GM04503 (cell line): Measurements from ENCODE around the gene KIAA0930.
A peak's percentile ranks its signal among the peaks of the same experiment; 100 is the strongest.

Source experiments
- DNase-seq: peaks from one replicate; pipeline ENCODE4 v3.0.0-alpha.2; 2012; ENCODE audit warnings: low read depth

KIAA0930 gene

DNA sequence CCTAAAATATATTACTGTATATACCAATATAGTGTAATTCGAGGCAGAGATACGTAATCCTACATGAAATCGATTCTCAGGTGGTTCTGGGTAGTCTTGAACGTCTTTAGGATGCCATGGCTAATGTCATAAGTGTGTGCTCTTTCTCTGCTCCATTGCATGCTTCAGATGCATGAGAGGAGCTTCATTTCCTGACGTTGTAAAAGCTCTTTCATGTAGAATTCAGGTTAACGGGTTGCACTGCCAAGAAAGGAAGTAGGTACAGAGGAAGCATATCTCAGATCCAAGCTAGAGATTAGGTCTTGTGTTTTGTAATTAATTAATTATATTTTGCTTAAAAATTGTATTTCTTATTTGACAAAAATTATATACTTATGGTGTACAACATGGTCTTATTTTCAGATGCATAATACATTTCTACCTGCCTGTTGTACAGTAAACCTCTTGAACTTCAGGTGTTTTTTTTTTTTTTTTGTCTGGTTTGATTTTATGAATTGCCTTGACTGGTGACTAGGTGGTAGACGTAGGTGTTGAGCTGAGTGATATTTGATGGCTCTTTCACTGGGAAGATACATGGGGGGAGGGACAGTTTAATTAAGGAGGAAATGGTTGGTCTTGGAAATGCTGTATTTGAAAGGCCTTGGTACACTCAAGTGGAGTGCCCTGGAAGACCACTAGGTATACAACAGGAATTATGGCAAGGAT is 67.7 kb downstream of the KIAA0930 start:
- no peak for DNase-seq

DNA sequence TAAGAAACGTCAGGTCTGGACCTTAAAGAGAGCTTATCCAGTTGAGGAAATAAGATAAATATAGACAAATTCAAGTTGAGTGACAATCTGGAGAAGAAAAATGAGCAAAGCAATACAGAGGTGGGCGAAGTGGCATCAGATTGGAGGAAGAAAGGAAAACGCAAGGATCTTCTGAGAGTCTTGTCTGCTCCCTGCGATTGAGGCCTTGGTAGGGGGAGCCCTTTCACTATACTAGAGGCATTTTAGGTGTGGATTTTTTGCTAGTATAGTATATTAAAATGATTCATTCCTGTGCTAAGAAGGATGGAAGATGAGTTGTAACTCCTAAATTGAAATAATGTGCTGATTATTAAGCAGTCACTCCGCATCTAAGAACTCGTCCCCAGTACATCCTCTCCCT is 68.9 kb downstream of the KIAA0930 start:
- DNase-seq: no peak

DNA sequence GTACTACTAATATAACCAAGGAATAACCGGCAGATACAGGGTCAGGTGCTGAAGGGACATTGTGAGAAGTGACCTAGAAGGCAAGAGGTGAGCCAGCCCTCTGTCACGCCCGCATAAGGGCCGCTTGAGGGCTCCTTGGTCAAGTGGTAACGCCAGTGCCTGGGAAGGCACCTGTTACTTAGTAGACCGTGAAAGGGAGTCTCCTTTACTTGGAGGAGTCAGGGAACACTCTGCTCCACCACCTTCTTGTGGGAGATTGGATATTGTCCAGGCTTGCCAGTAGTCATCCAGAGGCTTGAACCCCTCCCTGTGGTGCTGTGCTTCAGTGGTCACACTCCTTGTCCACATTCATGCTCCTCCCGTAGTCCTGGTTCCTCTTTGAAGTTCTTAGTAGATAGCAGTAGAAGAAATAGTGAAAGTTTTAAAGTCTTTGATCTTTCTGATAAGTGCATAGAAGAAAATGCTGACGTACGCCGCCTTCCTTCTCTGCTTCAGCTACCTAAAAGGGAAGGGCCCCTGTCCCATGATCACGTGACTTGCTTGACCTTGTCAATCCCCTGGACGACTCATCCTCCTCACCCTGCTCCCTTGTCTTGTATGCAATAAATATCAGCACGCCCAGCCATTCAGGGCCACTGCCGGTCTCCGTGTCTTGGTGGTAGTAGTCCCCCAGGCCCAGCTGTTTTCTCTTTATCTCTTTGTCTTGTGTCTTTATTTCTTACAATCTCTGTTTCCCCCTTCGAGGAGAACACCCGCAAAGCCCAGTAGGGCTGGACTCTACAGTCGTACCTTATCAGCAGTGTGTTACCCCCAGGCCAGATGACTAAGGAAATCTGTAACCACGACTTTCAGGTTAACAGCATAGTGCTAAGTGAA is 70.9 kb downstream of the KIAA0930 start:
- no peak for DNase-seq

GRCh38 chr22:45166932-45167331 is 73.8 kb downstream of the KIAA0930 start:
- no peak for DNase-seq

- no peak for DNase-seq
Observed at GRCh38 chr22:45164270-45165088, 76.2 kb downstream of the KIAA0930 start.

- peak; percentile 70 for DNase-seq
Observed at GRCh38 chr22:45163451-45164269, 77.0 kb downstream of the KIAA0930 start, which contains the start of gene NUP50. TSS of gene NUP50 (plus strand) at chr22:45163925. CDS start at chr22:45168178, 4,253 bp downstream.

GRCh38 chr22:45163099-45163450 is 77.6 kb downstream of the KIAA0930 start:
- DNase-seq: no peak

- DNase-seq: no peak
Observed at GRCh38 chr22:45162531-45162930, 78.2 kb downstream of the KIAA0930 start.

DNA sequence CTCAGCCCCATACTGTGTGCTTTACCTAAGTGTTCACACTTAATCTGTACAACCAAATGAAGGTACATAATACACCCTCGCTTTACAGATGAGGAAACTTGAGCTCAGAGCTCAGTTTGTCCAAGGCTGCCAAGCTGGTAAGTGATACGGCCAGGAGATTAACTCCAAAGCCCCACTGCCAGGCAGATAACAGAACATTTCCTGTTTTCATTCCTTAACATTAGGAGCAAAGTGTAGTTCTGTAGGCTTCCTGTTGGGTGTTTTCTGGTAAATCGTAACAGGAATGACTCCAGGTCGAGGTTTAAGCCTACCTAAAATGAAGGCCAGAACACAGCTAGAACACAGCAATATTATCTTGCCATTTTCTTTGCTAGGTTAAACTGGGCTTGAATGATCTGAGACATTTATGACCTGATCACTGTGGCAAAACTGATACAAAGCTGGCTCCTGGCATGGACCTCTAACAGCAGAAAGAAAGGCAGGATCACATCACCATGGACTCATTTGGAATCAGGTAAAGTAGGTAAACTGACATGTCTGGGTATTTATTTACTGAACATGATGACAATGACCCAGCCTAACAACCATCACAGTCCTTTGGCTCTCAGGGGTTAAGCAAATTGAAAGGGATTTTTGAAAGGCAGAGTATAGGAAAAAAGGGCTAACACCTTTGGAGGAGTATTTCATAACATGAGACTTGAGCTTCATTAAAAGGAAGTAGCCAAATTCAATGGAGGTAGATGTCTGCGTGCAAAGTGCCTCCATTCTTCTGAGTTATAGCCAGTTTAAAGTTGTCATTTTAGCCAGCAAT is 80.8 kb downstream of the KIAA0930 start:
- DNase-seq: no peak

DNA sequence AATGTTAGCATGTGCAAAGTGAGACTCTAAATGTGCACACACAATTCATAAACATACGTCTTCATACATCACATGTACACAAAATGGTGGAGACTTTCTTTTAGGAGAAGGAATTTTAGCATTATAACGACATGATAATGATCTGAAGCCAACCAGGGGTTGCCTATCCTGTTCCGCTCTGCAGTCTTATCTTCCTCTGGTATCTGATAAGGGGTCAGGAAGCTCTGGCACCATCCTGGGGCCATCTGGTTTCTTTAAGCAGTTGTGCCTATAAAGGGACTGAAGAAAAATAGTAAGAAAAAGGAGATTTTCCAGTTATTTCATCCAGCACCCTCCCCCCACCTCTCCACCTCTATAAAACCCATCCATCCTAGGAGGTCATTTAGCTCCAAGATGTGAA is 82.8 kb downstream of the KIAA0930 start:
- DNase-seq: no peak

DNA sequence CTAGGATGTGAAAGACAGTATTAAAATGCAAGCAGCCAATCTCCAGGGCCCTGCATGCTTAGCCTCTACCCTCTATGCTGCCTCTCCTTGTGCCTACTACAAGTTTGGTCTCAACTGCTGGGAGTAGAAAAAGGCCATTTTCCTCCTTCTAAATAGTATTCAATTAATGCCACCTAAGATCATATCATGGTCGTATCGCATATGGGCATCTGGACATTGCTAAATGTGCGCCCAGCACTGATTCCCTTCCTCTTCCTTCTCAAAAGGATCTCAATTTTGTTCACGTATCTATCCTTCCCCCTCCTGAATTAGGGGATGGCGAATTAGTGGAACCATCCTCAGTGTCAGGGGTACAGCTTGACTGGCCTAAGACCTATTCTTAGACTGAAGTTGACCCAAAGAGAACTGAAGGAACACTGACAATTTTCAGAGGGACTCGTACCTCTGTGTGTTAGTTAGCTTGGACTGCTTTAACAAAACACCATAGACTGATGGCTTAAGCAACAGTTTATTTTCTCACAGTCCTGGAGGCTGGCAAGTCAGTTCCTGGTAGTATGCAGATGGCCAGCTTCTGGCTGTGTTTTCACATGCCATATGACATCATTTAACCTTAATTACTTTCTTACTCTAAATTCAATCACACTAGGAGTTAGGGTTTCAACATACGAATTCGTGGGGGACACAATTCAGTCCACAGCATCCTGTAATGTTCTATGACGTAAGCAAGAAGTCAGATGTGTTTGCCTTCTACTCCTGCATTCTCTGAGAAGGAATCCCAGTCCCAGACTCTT is 85.4 kb downstream of the KIAA0930 start:
- peak; percentile 65 for DNase-seq

GRCh38 chr22:45154383-45154782 is 86.3 kb downstream of the KIAA0930 start:
- DNase-seq: peak; percentile 60

- DNase-seq: no peak
Observed at GRCh38 chr22:45151503-45151902, 89.2 kb downstream of the KIAA0930 start.

- no peak for DNase-seq
Observed at GRCh38 chr22:45150139-45150538, 90.6 kb downstream of the KIAA0930 start.

- no peak for DNase-seq
Observed at GRCh38 chr22:45149671-45150070, 91.0 kb downstream of the KIAA0930 start.

DNA sequence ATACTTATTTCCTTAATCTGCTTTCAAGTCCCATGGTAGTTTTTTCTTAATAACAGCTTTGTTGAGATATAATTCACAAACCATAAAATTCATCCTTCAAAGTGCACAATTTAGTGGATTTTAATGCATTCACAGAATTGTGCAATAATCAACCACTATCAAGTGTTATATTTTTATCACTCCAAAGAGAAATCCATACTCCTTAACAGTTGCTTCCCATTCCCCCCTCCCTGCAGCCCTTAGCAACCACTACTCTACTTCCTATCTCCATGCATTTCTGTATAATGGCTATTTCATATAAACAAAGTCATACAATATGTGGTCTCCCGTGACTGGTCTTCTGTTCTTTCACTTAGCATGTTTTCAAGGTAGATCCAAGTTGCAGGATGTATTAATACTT is 95.8 kb downstream of the KIAA0930 start:
- DNase-seq: no peak

DNA sequence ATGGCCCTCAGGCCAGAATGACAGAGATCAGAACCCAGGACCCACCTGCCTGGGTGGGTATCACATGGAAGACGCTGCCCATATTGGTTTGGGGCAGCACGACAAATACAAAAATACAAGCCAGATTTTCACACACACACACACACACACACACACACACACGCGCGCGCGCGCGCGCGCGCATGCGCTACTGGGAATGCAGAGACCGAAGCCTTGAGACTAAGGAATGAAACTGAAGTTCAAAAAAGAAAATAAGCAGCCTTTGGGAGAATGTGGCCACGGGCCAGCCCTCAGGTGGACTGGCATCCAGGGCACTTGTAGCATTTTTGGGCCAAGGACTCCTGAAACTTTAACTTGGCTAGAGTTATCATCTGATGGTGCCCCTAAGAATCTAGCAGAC is 98.3 kb downstream of the KIAA0930 start:
- no peak for DNase-seq
